SH-SY5Y (cell line): ENCODE measurements around the gene SLC25A13.

ENCODE experiments used
- GATA2 ChIP-seq: IDR thresholded peaks from 2 replicates; pipeline ENCODE4 v1.6.1; 2011; ENCODE audit warnings: mild to moderate bottlenecking, low read depth, low read length
- GATA3 ChIP-seq: IDR thresholded peaks from 2 replicates; pipeline ENCODE4 v1.6.1; 2011; ENCODE audit warnings: low read depth, mild to moderate bottlenecking, low read length, moderate library complexity

The SLC25A13 gene

DNA sequence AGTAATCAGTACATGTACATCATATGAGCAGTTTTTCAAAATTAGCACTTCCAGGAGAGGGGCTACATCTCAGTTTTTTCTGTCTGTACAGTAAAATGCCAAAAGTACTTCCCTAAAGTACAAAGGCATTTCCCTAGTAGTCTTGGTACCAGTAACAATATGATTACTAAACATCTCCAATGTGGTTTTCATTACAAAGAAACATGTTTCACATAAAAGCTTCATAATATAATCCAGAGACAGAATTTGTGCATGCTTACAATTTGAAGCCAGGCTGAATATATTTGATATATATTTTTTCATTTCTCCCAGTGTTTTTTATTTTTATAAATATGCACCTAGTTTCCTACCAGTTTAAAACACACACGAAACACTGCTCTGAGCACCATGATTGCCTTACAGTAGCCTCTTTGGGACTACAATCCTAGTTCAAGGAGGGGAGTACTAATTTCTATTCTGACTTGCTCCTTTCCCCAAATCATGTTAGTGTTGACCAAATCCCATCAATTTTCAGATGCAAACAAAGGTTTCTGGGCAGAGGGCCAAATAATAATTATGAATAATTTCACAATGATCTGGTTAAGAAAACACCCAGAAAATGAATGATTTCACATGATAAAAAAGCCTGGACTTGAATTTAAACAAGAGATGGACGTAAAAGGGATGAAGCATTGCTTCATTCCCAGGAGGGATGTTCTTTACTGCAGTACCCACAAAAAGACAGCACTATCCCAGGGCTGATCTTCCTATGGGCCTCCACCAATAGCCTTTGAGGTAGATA, 201.3 kb downstream of the SLC25A13 start:
- TF ChIP-seq GATA2 (no peak; the same call in 1 of the 2 replicates), GATA3 (no peak)

GRCh38 chr7:96118449-96119001, 203.4 kb downstream of the SLC25A13 start:
- no peak for TF ChIP-seq GATA2
- no peak for TF ChIP-seq GATA3

- TF ChIP-seq GATA2: no peak
- TF ChIP-seq GATA3: no peak
These were observed 205.7 kb downstream of the SLC25A13 start for GRCh38 chr7:96116173-96116572.

- TF ChIP-seq GATA3 (no peak), GATA2 (no peak)
These were observed 207.7 kb downstream of the SLC25A13 start for GRCh38 chr7:96114190-96114589.

- no peak for TF ChIP-seq GATA2
These were observed 210.5 kb downstream of the SLC25A13 start for GRCh38 chr7:96111405-96111804.

- no peak for TF ChIP-seq GATA3
- no peak for TF ChIP-seq GATA2
These were observed 216.9 kb downstream of the SLC25A13 start for GRCh38 chr7:96104984-96105383.

GRCh38 chr7:96102096-96102811, 219.6 kb downstream of the SLC25A13 start:
- TF ChIP-seq GATA3: no peak
- TF ChIP-seq GATA2: no peak

DNA sequence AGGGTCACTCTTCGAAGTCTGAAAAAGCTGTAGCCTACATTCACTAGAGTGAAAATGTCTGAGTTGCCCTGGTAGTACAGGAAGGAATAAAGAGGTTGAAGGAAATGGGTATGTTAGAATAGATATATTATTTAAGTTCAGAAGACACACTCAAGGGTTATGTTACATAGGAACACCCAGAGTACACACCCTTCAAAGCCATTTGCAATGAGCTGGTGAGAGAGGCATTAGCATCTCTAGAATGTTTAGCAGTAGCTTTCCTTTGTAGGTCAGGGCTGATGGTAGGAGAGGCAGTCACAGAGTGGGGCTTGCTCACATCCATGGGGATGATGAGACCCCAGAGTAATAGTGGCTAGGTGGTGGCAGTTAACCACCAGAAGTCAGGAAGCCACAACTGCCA, 221.2 kb downstream of the SLC25A13 start:
- TF ChIP-seq GATA2: no peak
- no peak for TF ChIP-seq GATA3

DNA sequence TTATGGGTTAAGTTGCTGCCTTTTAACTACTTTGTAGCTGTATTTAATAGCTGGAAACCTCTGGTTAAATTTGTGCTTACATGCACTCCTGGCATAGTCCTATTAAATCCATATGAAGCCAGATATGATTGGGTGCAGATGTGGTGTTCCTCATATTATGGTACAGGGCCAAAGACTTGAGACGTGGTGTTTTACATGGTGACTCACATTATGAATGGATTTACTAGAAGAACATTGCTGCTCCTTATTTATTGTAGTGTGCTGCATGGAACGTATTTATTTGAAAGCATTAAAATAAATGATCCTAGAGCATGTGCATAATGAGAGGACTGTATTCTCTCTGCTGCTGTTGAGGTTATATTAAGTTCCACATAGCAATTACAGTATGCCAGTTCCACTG, 224.1 kb downstream of the SLC25A13 start:
- TF ChIP-seq GATA2 (no peak), GATA3 (no peak)

DNA sequence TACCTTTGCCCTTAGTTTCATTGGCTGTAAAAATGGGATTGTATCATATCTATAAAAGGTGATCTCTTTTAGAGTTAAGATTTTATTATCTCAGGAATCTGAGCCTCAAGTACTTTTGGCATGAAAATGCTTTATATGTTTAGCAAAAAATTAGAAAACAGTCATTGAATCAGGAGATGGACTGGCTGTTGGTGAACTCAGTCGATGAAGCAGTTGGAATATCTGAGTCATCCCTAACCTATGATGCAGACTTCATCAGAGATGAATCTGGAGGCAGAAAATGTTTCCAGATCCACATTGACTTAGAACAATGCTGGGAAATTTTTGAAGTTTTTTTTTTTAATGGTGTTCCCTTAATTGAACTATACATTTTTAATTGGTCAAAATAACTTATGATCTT, 228.5 kb downstream of the SLC25A13 start:
- TF ChIP-seq GATA3 (no peak), GATA2 (no peak)

- TF ChIP-seq GATA3 (no peak), GATA2 (no peak)
These were observed 231.1 kb downstream of the SLC25A13 start for GRCh38 chr7:96090756-96091155.

DNA sequence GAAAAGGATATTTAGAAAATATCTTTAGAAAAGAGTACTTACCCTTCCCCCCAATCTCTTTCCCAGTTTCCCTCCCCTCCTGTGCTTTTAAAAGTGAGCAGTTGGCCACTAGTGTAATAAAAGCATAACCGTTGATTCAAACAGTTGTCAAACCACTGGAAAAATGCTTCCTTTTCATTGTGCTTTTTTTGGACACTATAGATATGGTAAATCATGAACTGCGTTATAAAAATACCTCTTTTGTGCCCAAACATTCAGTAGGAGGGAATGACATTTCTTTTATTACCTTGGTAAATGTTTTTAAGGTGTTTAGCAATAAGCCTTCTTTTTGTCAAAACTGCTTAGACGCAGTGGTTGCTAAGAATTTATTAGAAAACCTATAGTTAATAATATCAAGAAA, 232.4 kb downstream of the SLC25A13 start:
- TF ChIP-seq GATA3: no peak

GRCh38 chr7:96088579-96088978, 233.3 kb downstream of the SLC25A13 start:
- TF ChIP-seq GATA3 (no peak), GATA2 (no peak)

- TF ChIP-seq GATA3 (no peak), GATA2 (no peak)
These were observed 235.9 kb downstream of the SLC25A13 start for GRCh38 chr7:96085953-96086352.
